Activated T-helper 9 cell treated with anti-CD3 and anti-CD28 coated beads, Interleukin-2, amount 50 U/mL, for 16 hours (primary cell): Measurements from ENCODE around the gene ZSCAN22.
A peak's percentile ranks its signal among the peaks of the same experiment; 100 is the strongest.
"Not testable (repeated sequence)": the region's sequence is repeated elsewhere in the genome, so short reads cannot be mapped to it uniquely, and the experiment has no call there.

Experiments used
- DNase-seq: peaks from one replicate; pipeline ENCODE4 v3.0.0-alpha.2; 2020; ENCODE audit warnings: low read depth

Gene ZSCAN22

DNA sequence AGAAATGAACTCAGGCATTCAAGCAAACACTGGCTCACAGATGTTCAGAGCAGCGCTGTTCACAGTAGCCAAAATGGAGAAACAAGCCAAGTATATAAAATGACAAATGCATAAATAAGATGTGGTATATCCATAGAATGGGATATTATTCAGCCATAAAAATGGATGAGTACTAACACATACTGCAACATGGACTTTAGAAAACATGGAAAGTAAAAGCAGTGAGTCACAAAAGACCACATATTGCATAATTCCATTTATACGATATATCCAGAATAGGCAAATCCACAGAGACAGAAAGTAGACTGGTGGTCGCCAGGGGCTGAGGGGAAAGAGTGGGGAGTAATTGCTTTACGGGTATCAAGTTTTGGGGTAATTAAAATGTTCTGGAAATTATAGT lies 47.4 kb downstream of the ZSCAN22 start:
- no peak for DNase-seq

DNA sequence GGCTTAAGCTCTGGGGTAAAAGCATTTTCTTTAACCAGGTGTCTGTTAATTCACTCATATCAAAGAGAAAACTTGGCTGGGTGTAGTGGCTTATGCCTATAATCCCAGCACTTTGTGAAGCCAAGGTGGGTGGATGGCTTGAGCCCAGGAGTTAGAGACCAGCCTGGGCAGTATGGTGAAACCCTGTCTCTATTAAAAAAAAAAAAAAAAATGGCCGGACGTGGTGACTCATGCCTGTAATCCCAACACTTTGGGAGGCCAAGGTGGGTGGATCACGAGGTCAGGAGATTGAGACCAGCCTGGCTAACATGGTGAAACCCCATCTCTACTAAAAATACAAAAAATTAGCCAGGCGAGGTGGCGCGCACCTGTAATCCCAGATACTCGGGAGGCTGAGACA lies 49.9 kb downstream of the ZSCAN22 start:
- DNase-seq: not testable (repeated sequence)

DNA sequence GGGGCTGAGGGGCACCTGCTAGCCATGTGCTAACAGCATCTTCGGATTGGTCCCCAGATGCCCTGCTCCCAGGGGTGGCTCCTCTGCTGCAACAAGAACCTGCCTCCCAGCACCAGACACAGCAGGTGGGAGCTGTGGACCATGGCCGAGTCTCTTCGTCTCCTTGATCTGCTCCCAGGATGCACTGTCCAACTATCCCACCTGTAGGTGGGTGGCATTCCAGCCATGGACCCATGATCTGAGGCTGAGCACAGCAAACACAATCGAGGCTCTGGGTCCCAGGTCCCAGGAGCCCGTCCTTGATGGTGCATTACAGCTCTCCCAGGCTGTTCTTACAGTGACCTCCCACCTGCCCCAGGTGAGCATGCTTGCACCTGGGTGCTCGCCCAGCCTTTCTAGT lies 52.5 kb downstream of the ZSCAN22 start:
- no peak for DNase-seq

DNA sequence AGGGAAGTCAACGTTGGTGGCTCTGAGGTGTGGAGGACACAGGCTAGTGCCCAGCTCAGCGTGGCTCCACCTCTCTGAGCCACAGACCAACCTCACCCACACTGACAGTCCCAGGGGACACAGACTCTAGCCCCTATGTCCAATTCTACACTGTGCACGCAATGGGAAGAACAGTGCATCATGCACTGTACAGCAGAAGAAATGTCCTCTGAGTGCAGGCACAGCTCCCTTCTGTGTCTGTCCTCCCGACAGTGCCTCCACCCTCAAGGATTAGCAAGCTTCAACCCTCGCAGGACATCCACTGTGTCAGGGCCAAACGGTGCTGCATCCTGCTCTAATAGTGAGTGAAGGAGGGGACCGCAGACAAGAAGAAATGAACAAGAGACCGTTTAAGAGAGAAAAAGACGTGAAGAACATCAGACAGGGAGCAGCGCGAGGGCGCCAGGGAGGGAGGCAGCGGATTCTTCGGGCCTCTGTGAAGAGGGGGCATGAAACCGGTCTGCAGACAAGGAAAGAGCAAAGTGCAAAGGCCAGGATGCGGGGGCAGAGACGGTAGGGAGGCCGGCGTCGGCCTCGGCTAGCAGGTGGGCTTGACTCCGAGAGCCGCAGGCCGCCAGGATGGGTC lies 53.4 kb downstream of the ZSCAN22 start:
- DNase-seq: no peak

DNA sequence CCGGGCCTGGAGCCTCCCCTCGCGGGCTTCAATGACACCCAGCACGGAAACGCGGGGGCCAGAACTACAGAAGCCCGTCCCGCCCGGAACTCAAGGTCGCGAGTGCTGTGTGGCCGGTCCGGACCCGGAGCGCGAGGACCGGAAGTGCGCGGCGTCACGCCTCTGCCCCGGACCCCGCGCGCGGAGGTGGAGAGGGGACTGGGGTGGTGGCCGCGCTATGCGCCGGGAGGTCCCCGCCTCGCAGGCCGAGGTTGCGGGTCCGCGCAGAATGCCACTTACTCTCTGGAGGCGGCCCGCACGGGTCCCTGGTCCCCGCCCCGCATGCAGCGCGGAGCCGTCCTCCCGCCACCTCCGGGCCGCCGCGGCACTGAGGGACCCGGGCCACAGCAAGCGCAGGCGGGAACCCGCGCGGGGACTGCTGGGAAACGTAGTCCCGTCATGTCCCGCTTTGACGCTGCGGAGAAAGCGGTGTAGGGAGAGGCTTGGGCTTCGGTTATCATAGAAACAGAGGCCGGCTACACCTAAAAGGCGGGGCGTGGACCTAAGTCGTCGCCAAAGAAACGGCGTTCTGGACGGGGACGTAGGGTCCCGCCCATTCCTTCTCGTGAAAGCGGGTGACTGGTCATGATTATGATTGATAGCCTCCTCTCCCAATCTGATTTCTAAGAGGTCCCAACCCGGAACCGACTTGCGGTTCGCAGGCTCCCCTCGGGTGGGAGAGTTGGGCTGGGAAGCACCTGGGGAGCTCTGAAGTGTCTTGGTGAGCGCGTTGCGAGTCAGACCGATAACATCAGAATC lies 54.1 kb downstream of the ZSCAN22 start, which contains the start of gene ZNF837:
Gene ZNF837 (minus strand): TSS at position 369 of the 798 bp plus-strand sequence. CDS start 11,698 bp downstream, outside the sequence.
- peak; percentile 95 for DNase-seq

DNA sequence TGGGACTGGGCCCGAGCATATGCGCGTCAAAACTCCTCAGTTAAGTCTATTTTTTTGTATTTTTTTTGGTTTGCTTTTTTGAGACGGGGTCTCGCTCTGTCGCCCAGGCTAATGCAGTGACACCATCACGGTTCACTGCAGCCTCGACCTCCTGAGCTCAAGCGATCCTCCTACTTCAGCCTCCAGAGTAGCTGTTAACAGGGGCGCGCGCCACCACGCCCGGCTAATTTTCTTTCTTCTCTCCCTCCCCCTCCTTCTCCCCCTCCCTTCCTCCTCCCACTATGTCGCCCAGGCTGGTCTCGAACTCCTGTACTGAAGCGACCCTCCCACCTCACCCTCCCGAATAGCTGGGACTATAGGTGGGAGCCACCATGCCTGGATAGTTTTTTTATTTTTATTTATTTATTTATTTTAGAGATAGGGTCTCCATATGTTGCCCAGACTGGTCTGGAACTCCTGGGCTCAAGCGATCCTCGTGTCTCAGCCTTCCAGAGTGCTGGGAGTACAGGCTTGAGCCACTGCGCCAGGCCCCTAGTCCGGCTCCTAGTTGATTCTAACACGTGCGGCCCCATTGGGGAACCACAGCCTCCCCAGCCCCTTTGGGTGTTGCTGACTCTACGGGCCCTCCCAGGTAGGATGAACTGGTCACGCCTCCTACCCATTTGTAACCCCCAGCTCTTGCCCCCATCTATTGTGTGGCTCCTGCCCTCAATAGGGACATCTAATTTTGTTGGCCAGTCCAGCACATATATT lies 54.8 kb downstream of the ZSCAN22 start:
- no peak for DNase-seq

GRCh38 chr19:58382997-58383603 lies 56.3 kb downstream of the ZSCAN22 start:
- no peak for DNase-seq

DNA sequence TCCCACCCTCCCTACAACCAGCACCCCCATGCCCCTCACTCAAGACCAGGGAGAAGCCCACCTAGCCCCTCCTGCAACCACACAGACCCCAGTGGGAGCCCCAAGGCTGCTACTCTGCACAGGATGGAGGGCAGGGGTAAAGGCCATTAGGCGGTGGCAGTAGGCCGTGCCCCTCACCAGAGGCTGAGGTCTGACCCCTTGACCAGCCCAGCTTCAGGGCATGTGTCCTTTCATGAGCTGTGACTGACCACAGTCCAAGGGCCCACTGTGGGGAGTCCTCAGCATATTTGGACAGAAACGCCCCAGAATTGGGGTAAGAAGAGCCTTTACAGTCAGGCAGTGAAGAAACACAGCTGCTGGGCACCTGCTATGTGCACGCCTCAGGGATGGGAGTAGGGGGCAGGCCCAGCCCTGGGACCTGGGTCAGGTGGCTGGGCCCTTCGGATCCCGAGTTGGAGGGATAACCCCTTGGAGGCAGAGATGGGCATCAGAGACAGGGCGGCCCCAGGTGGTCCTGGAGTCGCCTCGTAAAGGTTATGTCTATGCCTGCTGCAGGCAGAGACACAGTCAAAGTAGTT lies 58.6 kb downstream of the ZSCAN22 start:
- DNase-seq: no peak

- DNase-seq: no peak
These were observed 59.2 kb downstream of the ZSCAN22 start for GRCh38 chr19:58385891-58386575.

GRCh38 chr19:58386576-58387337 lies 60.0 kb downstream of the ZSCAN22 start, which contains the start of gene RPS5:
TSS of gene RPS5 (plus strand) at chr19:58387269. CDS start at chr19:58388138, 869 bp downstream.
- DNase-seq: peak; percentile 92

DNA sequence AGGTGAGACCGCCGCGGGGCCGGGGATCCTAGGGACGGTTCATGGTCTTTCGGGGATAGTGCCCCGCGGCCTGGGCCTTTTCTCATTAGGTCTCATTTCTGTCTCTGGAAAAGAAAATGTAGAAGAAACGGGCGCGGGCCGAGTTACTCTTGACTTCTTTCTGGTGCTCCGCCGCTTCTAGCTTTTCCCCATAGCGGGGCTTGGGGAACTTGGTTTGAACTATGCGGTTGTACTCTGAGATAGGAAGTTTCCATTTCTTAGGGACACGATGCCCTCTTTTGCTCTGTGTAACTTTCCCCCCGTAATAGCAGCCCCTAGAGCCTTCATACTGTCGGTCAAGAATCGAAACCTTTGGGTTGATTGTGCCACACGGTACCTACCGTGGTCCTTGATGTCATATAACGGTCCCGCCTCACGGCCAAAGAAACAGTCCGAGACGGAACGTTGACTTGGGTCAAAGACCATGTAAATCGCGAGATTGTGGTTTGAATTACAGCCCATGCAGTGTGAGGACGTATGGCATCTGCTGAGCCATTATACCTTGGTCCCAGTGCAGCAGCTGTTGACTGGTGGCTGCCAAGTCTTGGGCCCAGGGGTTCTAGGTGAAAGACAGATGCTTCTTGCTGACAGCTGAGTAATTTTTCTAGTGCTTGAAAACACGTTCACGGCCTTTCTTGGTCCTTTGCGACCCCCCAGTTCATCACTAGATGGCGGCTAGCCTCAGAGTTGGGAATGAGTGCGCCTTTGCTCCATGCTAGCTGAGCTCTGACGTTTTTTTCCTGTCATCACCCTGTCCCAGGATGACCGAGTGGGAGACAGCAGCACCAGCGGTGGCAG lies 60.8 kb downstream of the ZSCAN22 start:
- DNase-seq: no peak

DNA sequence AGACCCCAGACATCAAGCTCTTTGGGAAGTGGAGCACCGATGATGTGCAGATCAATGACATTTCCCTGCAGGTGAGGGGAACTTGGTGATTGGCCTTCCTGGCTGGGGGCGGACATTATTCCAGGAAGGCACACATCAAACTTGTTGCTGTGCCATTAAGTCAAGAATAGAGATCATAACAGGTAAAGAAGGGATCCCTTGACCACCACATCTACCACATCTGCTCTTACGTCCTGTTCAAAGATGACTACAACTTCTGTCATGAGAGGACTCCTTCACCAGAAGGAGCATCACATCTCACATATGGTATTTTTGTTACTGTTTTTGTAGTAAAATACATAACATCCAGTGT lies 61.4 kb downstream of the ZSCAN22 start:
- no peak for DNase-seq
